Stimulated activated CD8-positive, alpha-beta memory T cell treated with anti-CD3 and anti-CD28 coated beads, Interleukin-15, amount 100 ng/mL, for 4 hours (primary cell): Measurements from ENCODE around the gene MEAK7.
"Not testable (repeated sequence)": the region's sequence is repeated elsewhere in the genome, so short reads cannot be mapped to it uniquely, and the experiment has no call there.

Source experiments
- DNase-seq, 2 donors: peaks; one replicate each; pipeline ENCODE4 v3.0.0-alpha.2; 2020; ENCODE audit warnings: low read depth in 2 of 2

Gene MEAK7

DNA sequence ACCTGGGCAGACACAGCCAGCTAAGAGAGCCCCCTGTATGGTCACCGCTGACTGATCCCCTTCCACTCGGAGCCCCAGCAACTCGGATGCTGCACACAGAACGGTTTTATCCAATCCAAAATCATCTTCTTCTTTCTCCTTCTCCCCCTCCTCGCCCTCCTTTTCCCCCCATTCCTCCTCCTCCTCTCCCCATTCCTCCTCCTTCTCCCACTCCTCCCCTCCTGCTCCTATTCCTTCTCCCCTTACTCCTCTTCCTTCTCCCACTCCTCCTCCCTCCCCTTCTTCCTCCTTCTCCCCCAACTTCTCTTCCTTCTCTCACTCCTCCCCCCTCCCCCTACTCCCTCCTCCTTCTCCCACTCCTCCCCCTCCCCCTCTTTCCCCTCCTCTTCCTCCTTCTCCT is 30.4 kb upstream of the MEAK7 start:
- no peak for DNase-seq

DNA sequence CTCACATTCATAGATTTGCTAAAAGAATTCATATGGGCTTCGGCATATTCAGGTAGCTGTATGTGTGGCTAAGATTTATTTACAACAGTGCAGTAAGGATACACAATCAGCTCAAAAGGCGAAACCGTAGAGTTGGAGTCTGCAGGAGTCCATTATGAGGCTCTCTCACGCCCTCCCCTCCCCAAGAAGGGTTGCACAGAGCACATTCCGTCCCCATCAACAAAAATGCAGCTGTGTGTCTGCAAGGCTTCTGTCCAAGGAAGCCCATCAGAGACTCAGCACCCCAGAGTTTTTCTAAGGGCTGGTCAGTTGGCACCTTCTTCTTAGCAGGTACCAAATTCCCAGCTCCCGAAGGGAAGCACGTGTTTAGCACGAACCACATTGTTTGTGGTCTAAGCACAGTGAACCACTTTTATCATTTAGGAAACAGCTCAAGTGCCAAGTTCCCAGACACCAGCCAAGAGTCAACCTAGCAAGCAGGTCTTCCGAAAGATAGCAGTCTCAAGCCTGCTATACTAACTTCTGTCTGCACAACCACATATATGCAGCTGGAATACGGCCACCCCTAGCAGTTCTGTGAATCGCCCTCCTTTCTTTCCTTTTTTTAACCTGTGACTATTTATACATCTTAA is 28.5 kb upstream of the MEAK7 start:
- DNase-seq = no peak

DNA sequence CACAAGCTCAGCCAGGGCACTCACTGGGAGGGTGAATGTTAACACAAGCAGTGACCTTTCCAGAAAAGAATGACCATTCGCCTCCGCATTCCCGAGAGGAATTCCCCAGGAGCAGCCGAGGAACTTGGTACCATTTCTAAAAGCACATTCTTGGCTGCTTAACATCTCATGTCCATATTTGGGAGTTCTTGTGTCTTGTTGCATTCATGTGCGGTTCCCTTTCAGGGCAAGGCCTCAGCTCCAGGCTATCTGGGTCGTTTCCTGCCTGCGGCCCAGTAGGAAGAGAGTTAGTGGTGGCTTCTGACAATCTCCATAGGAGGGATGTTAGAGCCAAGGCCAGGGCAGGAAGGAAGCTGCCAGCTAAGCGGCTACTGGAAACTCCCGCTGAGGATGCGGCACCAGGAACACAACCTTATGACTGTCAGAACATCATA is 27.8 kb upstream of the MEAK7 start:
- no peak for DNase-seq

GRCh38 chr16:84531671-84532111 is 27.2 kb upstream of the MEAK7 start:
- no peak for DNase-seq

- DNase-seq = no peak
These were observed 26.1 kb upstream of the MEAK7 start for GRCh38 chr16:84530590-84530989.

DNA sequence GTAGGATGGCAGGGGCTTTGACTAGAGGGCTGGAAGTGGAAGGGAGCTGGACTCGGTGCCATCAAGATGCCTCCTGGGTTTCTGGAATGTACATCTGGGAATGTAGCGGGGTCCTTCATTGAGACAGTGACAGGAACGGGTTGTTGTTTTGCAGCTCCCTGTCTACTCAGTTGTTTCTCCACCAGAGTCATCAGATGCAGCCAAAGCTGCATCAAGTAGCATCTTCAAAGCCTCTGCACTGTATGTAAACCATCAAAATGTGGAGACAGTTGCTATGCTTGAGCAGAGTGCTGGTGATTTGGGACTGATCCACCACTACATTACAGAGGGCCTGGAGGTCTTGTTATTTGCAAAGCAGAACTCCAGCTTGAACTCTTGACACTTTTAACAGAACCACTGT is 25.1 kb upstream of the MEAK7 start:
- no peak for DNase-seq

DNA sequence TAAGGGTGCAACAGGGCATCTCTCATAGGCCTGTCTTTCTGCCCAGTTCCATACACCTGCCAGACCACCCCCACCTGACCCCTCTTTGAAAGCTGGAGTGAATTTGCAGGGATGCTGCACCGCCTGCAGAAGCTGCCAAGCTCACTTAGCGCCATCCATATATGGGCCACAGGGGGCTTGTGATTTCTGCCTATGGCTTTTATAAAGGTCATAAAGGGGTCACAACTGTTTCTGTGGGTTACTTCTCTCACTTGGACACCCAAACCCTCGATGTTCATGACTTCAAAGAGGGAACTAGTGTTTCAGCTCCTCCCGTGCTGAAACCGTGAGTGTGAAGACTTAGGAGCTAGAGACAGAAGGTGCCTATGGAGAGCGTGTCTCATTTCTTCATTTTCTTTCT is 23.9 kb upstream of the MEAK7 start:
- no peak for DNase-seq

DNA sequence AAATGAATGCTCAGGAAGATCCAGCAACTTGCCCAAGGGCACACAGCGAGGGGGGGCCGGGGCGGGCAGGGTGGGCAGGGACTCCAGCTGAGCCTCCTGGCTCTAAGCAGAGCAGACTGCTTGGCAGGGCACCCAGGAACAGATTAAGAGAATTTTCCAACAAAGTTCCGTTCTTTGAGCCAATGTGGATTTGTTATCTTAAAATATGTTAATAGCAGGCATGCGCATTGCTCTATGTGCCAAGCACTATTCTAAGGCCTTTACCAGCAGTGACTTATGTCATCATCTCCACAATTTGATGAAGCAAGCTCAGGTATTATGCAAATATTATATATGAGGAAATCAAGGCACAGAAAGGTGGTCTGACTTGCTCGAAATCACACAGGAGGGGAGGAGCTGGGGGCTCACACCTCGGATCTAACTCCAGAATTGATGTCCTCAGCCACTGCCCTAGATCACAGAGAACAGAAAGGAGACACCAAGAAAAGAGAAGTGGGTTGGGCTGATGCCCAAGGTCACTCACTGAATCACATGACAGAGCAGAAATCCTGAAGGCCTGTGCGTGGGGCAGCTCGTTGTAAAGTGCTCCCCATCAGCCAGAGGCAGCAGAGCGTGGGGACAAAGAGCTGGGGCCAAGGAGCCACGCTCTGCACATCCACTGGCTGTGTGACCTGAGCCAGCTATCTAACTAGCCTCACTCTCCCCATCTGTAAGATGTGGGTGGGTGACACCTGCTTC is 23.2 kb upstream of the MEAK7 start:
- DNase-seq = no peak

- DNase-seq = no peak
These were observed 22.5 kb upstream of the MEAK7 start for GRCh38 chr16:84526794-84527531.

DNA sequence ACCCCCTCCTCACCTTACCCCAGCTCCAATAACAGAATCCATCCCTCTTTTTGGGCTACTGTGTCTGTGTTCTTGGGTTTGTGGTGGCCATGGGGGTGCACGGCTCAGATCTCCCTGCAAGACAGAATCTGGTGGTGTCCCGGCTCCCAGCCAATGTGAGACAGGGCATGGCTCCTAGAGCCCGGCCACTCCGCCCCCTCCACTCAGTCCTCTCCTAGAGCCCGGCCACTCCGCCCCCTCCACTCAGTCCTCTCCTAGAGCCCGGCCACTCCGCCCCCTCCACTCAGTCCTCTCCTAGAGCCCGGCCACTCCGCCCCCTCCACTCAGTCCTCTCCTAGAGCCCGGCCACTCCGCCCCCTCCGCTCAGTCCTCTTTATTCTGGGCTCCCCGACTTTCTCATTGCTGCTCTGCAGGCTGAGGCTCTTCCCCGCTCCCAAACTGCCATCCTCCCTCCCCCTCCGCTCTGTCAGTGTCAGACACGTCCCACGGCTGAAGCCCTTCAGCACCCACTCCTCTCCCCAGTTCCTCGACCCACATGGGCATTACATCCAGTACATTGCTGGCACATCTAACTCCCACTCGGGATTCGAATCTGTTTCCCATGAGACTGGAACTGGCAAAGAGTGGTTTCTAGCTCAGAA is 20.6 kb upstream of the MEAK7 start:
- not testable (repeated sequence) for DNase-seq

DNA sequence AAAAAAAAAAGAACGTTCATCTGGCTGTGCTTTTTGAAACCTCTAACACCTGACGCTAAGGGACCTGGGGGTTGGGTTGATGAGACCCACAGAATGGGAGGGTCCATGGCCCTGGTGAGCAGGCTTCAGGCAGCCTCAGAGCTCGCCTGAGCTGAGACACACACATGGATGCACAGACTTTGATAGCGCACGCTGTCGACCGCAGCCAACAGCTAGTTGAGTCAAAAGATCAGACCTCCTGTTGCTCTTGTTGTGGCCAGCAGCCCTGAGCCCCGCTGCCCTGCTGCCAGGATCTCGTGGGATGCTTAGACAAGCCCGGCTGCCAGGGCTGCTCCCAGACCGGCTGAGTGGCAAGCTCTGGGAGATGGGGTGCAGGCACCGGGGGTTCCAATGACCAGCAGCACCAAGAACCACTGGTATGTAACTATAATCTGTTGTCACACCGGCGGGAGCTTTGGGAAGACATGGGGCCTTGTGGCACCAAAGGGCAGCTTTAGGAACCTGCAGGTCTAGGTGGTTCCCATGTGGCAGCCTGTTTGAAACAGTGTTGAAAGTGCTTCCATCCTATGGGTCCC is 20.0 kb upstream of the MEAK7 start:
- no peak for DNase-seq

GRCh38 chr16:84521497-84521770 is 17.0 kb upstream of the MEAK7 start:
- no peak for DNase-seq

- DNase-seq = no peak
These were observed 16.5 kb upstream of the MEAK7 start for GRCh38 chr16:84520725-84521496.

GRCh38 chr16:84519855-84520254 is 15.4 kb upstream of the MEAK7 start:
- no peak for DNase-seq

DNA sequence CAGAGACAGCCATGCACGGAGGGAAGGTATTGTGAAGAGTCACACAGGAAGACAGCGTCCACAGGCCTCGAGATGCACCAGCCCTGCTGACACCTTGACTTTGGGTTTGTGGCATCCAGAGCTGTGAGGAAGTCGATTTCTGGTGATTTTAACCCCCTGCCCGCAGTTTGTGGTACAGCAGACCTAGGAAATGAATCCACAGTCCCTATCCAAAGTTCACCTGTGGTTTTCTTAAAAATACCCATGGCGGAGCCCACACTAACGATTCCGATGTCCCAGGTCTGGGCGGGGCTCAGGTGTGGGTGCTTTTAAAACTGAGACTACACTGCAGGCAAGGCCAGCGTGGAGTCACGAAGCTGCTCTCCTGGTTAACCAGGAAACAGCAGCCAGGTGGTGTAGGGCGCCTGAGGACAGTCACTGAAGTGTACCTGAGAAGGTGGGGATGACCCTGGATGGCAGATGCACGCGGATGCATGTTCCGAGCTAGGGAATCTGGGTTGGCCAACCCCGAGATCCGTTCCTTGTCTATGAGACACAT is 14.4 kb upstream of the MEAK7 start:
- peak in 1 of 2 donors; percentile 30 for DNase-seq

- DNase-seq = not testable (repeated sequence)
These were observed 13.8 kb upstream of the MEAK7 start for GRCh38 chr16:84518220-84518619.

DNA sequence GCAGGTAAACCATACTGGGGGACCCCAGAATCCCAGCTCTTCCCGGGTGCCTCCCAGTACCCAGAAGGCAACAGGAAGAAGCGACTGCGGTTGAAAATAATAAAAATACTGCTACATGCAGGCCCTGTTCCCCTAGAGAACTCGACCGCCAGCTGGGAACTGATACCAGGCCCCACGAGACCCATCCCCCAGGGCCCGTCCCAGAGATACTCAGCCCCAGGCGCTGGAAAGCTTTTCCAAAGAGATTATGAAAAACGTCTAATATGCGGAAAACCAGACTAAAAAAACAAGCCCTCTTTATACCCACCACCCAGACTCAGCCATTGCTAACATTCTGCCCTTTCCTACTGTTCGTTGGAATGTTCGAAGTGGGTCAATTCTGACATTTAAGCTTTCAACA is 12.9 kb upstream of the MEAK7 start:
- DNase-seq = no peak

- DNase-seq = peak; percentile 60 to 70
These were observed 10.7 kb upstream of the MEAK7 start for GRCh38 chr16:84514874-84515835.

GRCh38 chr16:84514295-84514873 is 9.9 kb upstream of the MEAK7 start:
- no peak for DNase-seq

DNA sequence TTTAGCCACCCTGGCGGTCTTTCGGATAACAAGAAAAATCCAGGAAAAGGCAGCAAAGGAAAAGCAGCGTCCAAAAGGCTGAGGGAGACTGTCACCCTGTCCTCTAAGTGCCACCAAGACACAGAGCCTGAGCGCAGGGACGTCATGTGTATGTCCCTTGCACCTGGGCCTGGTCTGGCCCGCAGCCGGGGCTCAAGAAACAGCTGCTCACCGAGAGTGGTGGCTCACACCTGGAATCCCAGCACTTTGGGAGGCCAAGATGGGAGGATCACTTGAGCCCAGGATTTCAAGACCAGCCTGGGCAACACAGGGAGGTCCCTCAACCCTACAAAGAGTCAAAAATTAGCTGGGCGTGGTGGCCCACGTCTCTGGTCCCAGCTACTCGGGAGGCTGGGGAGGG is 9.2 kb upstream of the MEAK7 start:
- no peak for DNase-seq
